Activated CD4-positive, CD25-positive, alpha-beta regulatory T cell treated with anti-CD3 and anti-CD28 coated beads, Interleukin-2, amount 50 U/mL, for 16 hours (primary cell): ENCODE measurements around the gene CCR5AS.

ENCODE experiments used
- DNase-seq: peaks from one replicate; pipeline ENCODE4 v3.0.0-alpha.2; 2020; ENCODE audit warnings: low read depth, low spot score

CCR5AS gene

DNA sequence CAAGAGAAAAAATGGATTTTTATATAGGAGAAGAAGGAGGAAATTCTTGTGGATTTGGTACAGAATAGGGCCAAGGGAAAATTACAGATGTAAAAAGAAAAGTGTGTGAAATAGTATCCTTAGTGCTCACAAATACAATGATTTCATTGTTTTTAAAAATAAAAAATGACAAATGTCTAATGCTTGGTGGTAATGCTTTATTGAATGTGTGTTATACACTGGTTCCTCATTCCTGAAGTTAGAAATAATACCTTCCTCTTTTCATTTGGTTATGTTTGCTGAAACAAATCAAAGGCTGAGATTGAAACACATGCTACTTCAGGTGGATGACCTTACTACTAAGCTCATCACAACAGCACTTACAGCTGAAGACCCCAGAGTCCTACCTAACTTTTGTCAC, 90.7 kb downstream of the CCR5AS start:
- no peak for DNase-seq

DNA sequence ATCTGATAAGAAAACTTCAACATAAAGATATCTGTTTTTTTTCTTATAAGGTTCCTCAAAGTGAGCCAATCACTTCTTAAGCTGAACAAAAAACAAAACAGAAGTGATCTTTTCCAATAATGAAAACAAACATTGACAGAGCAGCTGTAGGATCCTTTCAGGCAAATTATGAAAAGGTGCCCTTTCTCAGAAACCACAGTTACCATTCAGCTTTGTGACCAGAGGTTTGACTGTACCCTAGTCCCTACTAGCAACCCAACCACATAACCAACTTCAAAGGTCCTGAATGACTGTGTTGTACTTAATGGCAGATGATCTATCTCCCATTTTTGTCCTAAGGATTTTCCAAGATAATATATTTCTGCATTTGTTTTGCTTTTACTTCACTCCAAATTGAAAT, 92.3 kb downstream of the CCR5AS start:
- no peak for DNase-seq
